B cell (primary cell): ENCODE results near the gene LRRC26.

Experiments
- CTCF ChIP-seq: fragments of 200-600 bp; IDR thresholded peaks from one replicate; pipeline ENCODE4 v1.8.0; 2022; ENCODE audit warnings: antibody characterized with exemption, mild to moderate bottlenecking
- EZH2 ChIP-seq: IDR thresholded peaks from 2 replicates; pipeline ENCODE4 v1.6.1; 2012; ENCODE audit warnings: borderline replicate concordance, low read depth, mild to moderate bottlenecking, moderate library complexity, low read length; ENCODE audit not compliant: insufficient read depth, poor library complexity, severe bottlenecking

- TF ChIP-seq CTCF (no peak), EZH2 (peak; percentile 48)
Observed at GRCh38 chr9:137161558-137162486, 8.0 kb downstream of the LRRC26 start.
